RWPE2 (cell line): Measurements from ENCODE around the gene PEX5L.
"Not testable (repeated sequence)": the region's sequence is repeated elsewhere in the genome, so short reads cannot be mapped to it uniquely, and the experiment has no call there.

ENCODE experiments used
- ATAC-seq: fragments of 200-7000 bp; cut with Tn5 transposase; 3 replicates; pipeline ENCODE4 v1.9.1; 2021; ENCODE audit warnings: low read depth
- DNase-seq: peaks from one replicate; pipeline ENCODE4 v3.0.0-alpha.2; 2020; ENCODE audit warnings: low spot score
- H3K27ac ChIP-seq: fragments of 450-650 bp; 2 replicates; pipeline ENCODE4 v1.5.1; 2017; ENCODE audit warnings: mild to moderate bottlenecking; ENCODE audit not compliant: poor library complexity, severe bottlenecking
- H3K27me3 ChIP-seq: fragments of 250-450 bp; sonication (Bioruptor Pico); 2 replicates; pipeline ENCODE4 v1.5.1; 2021; ENCODE audit warnings: mild to moderate bottlenecking, moderate library complexity; ENCODE audit not compliant: insufficient read depth, poor library complexity, severe bottlenecking
- H3K36me3 ChIP-seq: fragments of 250-450 bp; sonication (Bioruptor Pico); 2 replicates; pipeline ENCODE4 v1.5.1; 2020; ENCODE audit warnings: low read depth, mild to moderate bottlenecking, moderate library complexity
- H3K4me1 ChIP-seq: fragments of 250-450 bp; sonication (Bioruptor Pico); 2 replicates; pipeline ENCODE4 v1.5.1; 2021; ENCODE audit warnings: mild to moderate bottlenecking, moderate library complexity; ENCODE audit not compliant: insufficient read depth, poor library complexity, severe bottlenecking
- H3K4me3 ChIP-seq: fragments of 250-450 bp; sonication (Bioruptor Pico); 2 replicates; pipeline ENCODE4 v1.5.1; 2021; ENCODE audit warnings: mild to moderate bottlenecking, moderate library complexity; ENCODE audit not compliant: severe bottlenecking
- H3K9me3 ChIP-seq: fragments of 250-450 bp; sonication (Bioruptor Pico); 2 replicates; pipeline ENCODE4 v1.5.1; 2021; ENCODE audit warnings: mild to moderate bottlenecking, moderate library complexity; ENCODE audit not compliant: severe bottlenecking
- TF ChIP-seq, protein P1 (sequence below): fragments of 450-650 bp; IDR thresholded peaks from one replicate; pipeline ENCODE4 v1.5.1; 2017; ENCODE audit warnings: mild to moderate bottlenecking, moderate library complexity; ENCODE audit not compliant: poor library complexity, severe bottlenecking

Gene PEX5L

DNA sequence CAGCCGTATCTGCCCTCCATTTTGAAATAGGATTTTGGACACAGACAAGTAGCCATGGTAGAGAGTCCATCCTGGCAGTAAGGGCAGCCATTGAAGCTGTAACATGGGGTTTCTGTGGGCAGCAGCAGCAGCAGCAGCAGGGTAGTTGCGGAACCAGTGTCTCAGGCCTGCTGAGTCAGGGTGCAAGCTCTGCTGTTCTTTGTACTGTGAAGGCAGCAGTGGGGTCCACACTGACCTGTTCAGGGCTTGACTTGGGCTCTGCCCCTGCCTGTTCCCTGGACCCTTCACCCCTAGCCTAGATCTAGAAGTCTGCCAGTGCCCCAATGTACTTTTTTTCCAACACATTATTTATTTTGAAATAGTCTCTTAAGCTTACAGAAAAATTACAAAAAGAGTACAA, 9.7 kb downstream of the PEX5L start:
- no peaks in the 10 kb centered on the region for H3K9me3 ChIP-seq
- H3K4me3 ChIP-seq: no peak overlapping the region
- DNase-seq (no peak), ATAC-seq (no peak)
- no peaks in the 10 kb centered on the region for H3K27me3 ChIP-seq
- H3K4me1 ChIP-seq: no peaks in the 10 kb centered on the region
- H3K27ac ChIP-seq: no peak overlapping the region
- TF ChIP-seq, protein P1, sequence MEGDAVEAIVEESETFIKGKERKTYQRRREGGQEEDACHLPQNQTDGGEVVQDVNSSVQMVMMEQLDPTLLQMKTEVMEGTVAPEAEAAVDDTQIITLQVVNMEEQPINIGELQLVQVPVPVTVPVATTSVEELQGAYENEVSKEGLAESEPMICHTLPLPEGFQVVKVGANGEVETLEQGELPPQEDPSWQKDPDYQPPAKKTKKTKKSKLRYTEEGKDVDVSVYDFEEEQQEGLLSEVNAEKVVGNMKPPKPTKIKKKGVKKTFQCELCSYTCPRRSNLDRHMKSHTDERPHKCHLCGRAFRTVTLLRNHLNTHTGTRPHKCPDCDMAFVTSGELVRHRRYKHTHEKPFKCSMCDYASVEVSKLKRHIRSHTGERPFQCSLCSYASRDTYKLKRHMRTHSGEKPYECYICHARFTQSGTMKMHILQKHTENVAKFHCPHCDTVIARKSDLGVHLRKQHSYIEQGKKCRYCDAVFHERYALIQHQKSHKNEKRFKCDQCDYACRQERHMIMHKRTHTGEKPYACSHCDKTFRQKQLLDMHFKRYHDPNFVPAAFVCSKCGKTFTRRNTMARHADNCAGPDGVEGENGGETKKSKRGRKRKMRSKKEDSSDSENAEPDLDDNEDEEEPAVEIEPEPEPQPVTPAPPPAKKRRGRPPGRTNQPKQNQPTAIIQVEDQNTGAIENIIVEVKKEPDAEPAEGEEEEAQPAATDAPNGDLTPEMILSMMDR: no peak
- no peaks in the 10 kb centered on the region for H3K36me3 ChIP-seq

DNA sequence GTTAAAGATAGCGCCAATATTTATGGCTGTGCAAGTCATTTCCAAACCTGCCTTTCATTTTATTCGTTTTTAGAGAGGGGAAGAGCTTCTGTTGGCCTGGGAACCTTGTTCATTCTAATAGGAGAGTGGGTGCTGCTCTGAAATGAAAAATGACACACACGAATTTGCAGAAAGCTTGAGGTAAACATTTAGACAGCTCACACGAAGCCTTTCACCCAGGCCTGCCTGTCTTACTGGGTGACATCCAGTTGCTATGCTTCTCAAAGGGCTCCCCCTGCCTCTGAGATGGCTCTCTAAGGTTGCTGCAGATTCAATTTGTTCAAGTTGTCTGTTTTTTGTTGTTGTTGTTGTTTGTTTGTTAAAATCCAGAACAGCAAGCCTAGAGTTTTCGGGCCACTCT, 18.2 kb downstream of the PEX5L start:
- Histone ChIP-seq H3K9me3 (no peaks in the 10 kb centered on the region), H3K27ac (no peak overlapping the region), H3K4me3 (no peak overlapping the region), H3K36me3 (no peaks in the 10 kb centered on the region), H3K27me3 (no peaks in the 10 kb centered on the region), H3K4me1 (no peaks in the 10 kb centered on the region)
- TF ChIP-seq, protein P1: no peak
- DNase-seq (no peak), ATAC-seq (no peak)

DNA sequence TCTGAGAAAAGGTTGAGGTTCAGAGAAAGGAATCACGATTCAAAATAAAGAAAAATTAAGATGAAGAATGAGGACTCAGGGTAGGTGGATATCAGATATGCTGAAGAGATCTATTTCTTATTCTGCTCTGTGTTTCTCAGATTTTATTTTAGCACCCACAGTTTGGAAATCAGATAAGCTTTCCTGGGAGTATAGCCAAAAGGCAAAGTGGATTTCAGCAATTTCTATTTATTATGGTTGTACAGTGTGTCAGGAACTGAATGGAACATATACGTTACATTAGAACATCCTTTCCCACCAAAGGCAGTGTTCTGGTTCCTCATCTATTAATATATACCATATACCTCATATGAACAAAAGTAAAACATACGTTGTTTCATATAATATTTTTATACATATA, 18.9 kb downstream of the PEX5L start:
- Histone ChIP-seq H3K27ac (no peak overlapping the region), H3K4me3 (no peak overlapping the region), H3K4me1 (no peaks in the 10 kb centered on the region), H3K27me3 (no peaks in the 10 kb centered on the region), H3K36me3 (no peaks in the 10 kb centered on the region), H3K9me3 (no peaks in the 10 kb centered on the region)
- DNase-seq (no peak), ATAC-seq (no peak)
- TF ChIP-seq, protein P1: no peak

DNA sequence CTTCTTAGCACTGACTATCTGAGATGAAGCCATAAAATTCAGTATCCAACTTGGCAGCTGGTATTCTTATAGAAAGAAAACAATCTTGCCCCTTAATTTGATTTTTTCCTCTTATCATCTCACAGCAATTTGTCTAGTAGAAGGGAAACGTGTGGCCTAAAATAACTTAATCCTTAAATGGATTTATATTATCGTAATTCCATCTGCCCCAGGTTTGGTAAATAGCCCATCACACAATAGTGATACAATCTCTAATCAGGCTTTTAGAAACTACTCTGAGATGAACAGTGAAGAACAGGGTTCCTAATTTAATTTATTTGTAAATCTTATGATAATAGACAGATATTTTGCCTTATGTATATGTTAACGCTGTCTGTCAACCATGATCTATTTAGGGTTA, 24.8 kb downstream of the PEX5L start:
- ATAC-seq: no peak
- Histone ChIP-seq H3K4me1 (no peaks in the 10 kb centered on the region), H3K27me3 (no peaks in the 10 kb centered on the region), H3K9me3 (peaks cover 3% of the 10 kb centered on the region), H3K36me3 (no peaks in the 10 kb centered on the region), H3K27ac (no peak overlapping the region), H3K4me3 (no peak overlapping the region)
- DNase-seq: no peak
- TF ChIP-seq, protein P1: no peak

DNA sequence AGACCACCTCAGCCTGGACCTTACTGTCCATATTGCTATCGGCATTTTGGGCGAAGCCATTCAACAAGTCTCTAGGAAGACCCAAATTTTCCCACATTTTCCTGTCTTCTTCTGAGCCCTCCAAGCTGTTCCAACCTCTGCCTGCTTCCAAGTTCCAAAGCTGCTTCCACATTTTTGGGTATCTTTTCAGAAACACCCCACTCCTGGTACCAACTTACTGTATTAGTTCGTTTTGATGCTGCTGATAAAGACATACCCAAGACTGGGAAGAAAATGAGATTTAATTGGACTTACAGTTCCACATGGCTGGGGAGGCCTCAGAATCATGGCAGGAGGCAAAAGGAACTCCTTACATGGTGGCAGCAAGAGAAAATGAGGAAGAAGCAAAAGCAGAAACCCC, 28.4 kb downstream of the PEX5L start:
- not testable (repeated sequence) for H3K4me3 ChIP-seq, H3K9me3 ChIP-seq, ATAC-seq, H3K36me3 ChIP-seq, H3K4me1 ChIP-seq, DNase-seq, H3K27me3 ChIP-seq, H3K27ac ChIP-seq
